ENCODE measurements around the gene ANKRD13D. TPM values are rescaled to one million over a fixed set of nuclear protein-coding genes. Genes with fewer than 3 reads are reported as not detected.

ANKRD13D gene
- total RNA-seq, 4 donors from 2014 or later = 5.8 to 10.6 (median 9.7) TPM

DNA sequence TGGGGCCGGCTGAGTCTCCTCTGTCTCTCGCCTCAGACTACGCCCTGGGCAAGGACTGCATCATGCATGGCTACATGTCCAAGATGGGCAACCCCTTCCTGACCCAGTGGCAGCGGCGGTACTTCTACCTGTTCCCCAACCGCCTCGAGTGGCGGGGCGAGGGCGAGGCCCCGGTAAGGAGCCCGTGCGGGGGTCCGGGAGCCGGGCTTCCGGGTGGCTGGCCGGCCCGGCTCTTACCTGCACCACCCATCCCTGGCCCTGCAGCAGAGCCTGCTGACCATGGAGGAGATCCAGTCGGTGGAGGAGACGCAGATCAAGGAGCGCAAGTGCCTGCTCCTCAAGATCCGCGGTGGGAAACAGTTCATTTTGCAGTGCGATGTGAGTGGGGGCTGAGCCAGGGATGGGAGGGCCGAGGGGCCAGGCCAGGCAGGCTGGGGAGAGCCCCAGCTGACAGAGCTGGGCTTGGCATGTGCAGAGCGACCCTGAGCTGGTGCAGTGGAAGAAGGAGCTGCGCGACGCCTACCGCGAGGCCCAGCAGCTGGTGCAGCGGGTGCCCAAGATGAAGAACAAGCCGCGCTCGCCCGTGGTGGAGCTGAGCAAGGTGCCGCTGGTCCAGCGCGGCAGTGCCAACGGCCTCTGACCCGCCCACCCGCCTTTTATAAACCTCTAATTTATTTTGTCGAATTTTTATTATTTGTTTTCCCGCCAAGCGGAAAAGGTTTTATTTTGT lies 4.1 kb upstream of the ANKRD13D start:
- TF ChIP-seq, protein P1, sequence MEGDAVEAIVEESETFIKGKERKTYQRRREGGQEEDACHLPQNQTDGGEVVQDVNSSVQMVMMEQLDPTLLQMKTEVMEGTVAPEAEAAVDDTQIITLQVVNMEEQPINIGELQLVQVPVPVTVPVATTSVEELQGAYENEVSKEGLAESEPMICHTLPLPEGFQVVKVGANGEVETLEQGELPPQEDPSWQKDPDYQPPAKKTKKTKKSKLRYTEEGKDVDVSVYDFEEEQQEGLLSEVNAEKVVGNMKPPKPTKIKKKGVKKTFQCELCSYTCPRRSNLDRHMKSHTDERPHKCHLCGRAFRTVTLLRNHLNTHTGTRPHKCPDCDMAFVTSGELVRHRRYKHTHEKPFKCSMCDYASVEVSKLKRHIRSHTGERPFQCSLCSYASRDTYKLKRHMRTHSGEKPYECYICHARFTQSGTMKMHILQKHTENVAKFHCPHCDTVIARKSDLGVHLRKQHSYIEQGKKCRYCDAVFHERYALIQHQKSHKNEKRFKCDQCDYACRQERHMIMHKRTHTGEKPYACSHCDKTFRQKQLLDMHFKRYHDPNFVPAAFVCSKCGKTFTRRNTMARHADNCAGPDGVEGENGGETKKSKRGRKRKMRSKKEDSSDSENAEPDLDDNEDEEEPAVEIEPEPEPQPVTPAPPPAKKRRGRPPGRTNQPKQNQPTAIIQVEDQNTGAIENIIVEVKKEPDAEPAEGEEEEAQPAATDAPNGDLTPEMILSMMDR (IDR thresholded peaks at IDR 0.05 in 4 of 5, conservative IDR thresholded peaks at IDR 0.05 in 1 of 5) = no peak
- TF ChIP-seq POLR2A (IDR thresholded peaks at IDR 0.05) = no peak
- H3K4me1 ChIP-seq = peaks cover 15 to 16% of the 10 kb centered on the region in 2 donors
- in situ Hi-C loops (cut with MboI; ENCODE audit: low sequenced_read_pairs in 4 of 4) = no loop called here
- intact Hi-C loops (cut with DNase I; ENCODE audit: low total_unique reads) = no loop called here
- no peak overlapping the region for H3K27ac ChIP-seq
- H3K9me3 ChIP-seq = no peaks in the 10 kb centered on the region
- H3K27me3 ChIP-seq = no peaks in the 10 kb centered on the region
- DNase-seq (no peak), ATAC-seq (no peak)
- H3K36me3 ChIP-seq = peaks cover 0 to 64% of the 10 kb centered on the region in 2 donors
- no peak overlapping the region for H3K4me3 ChIP-seq

DNA sequence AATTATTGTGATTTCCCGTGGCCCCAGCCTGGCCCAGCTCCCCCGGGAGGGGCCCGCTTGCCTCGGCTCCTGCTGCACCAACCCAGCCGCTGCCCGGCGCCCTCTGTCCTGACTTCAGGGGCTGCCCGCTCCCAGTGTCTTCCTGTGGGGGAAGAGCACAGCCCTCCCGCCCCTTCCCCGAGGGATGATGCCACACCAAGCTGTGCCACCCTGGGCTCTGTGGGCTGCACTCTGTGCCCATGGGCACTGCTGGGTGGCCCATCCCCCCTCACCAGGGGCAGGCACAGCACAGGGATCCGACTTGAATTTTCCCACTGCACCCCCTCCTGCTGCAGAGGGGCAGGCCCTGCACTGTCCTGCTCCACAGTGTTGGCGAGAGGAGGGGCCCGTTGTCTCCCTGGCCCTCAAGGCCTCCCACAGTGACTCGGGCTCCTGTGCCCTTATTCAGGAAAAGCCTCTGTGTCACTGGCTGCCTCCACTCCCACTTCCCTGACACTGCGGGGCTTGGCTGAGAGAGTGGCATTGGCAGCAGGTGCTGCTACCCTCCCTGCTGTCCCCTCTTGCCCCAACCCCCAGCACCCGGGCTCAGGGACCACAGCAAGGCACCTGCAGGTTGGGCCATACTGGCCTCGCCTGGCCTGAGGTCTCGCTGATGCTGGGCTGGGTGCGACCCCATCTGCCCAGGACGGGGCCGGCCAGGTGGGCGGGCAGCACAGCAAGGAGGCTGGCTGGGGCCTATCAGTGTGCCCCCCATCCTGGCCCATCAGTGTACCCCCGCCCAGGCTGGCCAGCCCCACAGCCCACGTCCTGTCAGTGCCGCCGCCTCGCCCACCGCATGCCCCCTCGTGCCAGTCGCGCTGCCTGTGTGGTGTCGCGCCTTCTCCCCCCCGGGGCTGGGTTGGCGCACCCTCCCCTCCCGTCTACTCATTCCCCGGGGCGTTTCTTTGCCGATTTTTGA lies 3.3 kb upstream of the ANKRD13D start:
- peaks cover 0 to 56% of the 10 kb centered on the region in 2 donors for H3K36me3 ChIP-seq
- ATAC-seq (no peak), DNase-seq (no peak)
- no peak for TF ChIP-seq POLR2A (IDR thresholded peaks at IDR 0.05)
- TF ChIP-seq, protein P1 (IDR thresholded peaks at IDR 0.05 in 4 of 5, conservative IDR thresholded peaks at IDR 0.05 in 1 of 5) = no peak
- peaks cover 20 to 21% of the 10 kb centered on the region in 2 donors for H3K4me1 ChIP-seq
- H3K4me3 ChIP-seq = no peak overlapping the region
- peak overlapping the region; percentile 71 to 91 (median 84) for H3K27ac ChIP-seq
- in situ Hi-C loops (cut with MboI; ENCODE audit: low sequenced_read_pairs in 4 of 4) (no loop called here), intact Hi-C loops (cut with DNase I; ENCODE audit: low total_unique reads) (no loop called here)
- H3K27me3 ChIP-seq = no peaks in the 10 kb centered on the region
- H3K9me3 ChIP-seq = no peaks in the 10 kb centered on the region

DNA sequence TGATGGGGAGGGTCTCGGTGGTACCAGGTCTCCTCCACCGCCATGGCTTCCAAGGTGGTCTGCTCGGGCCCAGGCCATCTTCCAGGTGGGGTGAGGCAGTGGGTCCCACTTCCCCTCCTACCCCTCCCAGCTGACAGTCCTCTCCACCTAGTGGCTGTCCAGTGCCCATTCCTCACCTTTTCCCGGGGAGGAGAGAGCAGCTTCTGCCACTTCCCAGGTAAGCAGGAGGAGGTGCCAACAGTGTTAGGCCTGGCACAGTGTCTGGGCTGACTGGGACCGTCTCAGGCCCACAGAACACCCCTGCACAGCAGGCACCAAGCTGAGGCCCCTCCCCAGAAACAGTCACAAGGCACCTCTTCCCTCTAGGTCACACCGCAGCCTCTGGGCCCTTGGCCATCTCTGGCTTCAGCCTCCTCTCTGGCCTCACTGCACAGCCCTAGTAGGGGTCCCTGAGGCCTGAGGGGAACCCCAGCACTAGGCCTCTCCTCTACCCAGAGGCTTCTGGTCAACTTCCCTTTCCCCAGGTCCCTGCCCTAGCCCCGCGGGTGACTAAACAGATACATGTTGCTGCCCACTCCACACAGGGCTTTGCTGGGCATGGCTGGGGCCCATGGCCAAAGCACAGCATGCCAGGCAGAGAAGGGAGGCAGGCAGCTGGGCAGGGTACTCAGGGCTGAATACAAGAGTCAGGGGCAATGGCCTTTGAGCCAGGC lies 2.3 kb upstream of the ANKRD13D start:
- Histone ChIP-seq H3K4me1 (peaks cover 20 to 21% of the 10 kb centered on the region in 2 donors), H3K9me3 (no peaks in the 10 kb centered on the region), H3K4me3 (no peak overlapping the region), H3K36me3 (peaks cover 0 to 46% of the 10 kb centered on the region in 2 donors), H3K27me3 (no peaks in the 10 kb centered on the region), H3K27ac (peak overlapping the region; percentile 71 to 91 (median 84))
- no peak for TF ChIP-seq POLR2A (IDR thresholded peaks at IDR 0.05)
- TF ChIP-seq, protein P1 (IDR thresholded peaks at IDR 0.05 in 4 of 5, conservative IDR thresholded peaks at IDR 0.05 in 1 of 5) = no peak
- ATAC-seq (no peak), DNase-seq (no peak)
- in situ Hi-C loops (cut with MboI; ENCODE audit: low sequenced_read_pairs in 4 of 4) (no loop called here), intact Hi-C loops (cut with DNase I; ENCODE audit: low total_unique reads) (no loop called here)

DNA sequence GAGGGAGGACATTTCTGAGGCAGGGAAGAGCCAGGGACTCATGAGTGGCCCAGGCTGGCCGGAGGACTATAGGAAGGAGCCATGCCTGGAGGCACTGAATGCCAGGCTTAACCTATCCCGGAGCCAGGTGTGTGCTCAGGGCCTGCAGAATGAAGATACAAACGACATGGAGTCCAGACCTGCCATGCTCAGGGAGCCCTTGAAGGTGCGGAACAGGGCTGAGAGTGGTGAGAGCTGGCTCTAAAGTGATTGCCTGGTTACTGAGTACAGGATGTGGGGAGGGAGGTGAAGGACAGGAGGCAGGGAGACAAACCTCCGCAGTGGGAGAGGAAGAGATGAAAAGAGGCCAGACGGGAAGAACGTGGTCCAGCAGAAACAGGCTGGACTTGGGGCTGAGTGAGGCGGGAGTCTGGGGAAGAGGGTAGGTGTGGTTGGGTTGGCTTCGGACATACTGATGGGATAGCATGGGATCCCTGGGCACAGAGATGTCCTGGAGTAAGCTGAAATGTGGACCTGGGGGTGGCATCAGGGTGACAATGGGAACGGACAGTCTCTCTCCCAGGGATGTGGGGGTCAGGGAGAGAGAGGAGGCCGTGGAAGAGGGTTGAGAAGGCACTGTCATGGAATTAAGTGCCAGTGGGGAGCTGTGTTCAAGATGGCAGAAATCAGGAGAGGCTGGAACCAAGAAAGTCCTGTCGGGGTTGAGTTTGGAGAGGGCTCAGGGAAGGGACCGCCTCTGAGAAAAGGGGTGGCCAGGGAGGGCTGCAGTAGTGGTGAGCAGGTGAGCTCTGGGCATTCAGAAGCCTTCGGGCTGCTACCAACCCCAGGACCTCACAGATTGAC lies 1.5 kb upstream of the ANKRD13D start:
- TF ChIP-seq POLR2A (IDR thresholded peaks at IDR 0.05) = no peak
- Histone ChIP-seq H3K36me3 (peaks cover 0 to 38% of the 10 kb centered on the region in 2 donors), H3K27me3 (no peaks in the 10 kb centered on the region), H3K27ac (peak overlapping the region; percentile 71 to 91 (median 84)), H3K4me3 (peak overlapping the region in 3 of 4 donors; percentile 69 to 92 (median 80)), H3K4me1 (peaks cover 20 to 21% of the 10 kb centered on the region in 2 donors), H3K9me3 (no peaks in the 10 kb centered on the region)
- intact Hi-C loops (cut with DNase I; ENCODE audit: low total_unique reads) (no loop called here), in situ Hi-C loops (cut with MboI; ENCODE audit: low sequenced_read_pairs in 4 of 4) (no loop called here)
- DNase-seq (no peak), ATAC-seq (no peak)

Data from gastrocnemius medialis (tissue), 4 donors.